AG10803 (cell line): ENCODE results near the gene HNRNPUL1.
"Not testable (repeated sequence)": the region's sequence is repeated elsewhere in the genome, so short reads cannot be mapped to it uniquely, and the experiment has no call there.

Experiments used
- DNase-seq: peaks from one replicate; pipeline ENCODE4 v3.0.0; 2010; ENCODE audit warnings: low read depth
- H3K4me3 ChIP-seq: 2 replicates; pipeline ENCODE4 v1.5.1; 2011; ENCODE audit warnings: mild to moderate bottlenecking, low read length, control low read depth
- TF ChIP-seq, protein P1 (sequence below): conservative IDR thresholded peaks from 2 replicates; pipeline ENCODE4 v1.5.1; 2011; ENCODE audit warnings: mild to moderate bottlenecking, low read length, control low read depth, inconsistent platforms

HNRNPUL1 gene

GRCh38 chr19:41332468-41332867 is 68.3 kb downstream of the HNRNPUL1 start:
- H3K4me3 ChIP-seq, result no peak overlapping the region
- TF ChIP-seq, protein P1, sequence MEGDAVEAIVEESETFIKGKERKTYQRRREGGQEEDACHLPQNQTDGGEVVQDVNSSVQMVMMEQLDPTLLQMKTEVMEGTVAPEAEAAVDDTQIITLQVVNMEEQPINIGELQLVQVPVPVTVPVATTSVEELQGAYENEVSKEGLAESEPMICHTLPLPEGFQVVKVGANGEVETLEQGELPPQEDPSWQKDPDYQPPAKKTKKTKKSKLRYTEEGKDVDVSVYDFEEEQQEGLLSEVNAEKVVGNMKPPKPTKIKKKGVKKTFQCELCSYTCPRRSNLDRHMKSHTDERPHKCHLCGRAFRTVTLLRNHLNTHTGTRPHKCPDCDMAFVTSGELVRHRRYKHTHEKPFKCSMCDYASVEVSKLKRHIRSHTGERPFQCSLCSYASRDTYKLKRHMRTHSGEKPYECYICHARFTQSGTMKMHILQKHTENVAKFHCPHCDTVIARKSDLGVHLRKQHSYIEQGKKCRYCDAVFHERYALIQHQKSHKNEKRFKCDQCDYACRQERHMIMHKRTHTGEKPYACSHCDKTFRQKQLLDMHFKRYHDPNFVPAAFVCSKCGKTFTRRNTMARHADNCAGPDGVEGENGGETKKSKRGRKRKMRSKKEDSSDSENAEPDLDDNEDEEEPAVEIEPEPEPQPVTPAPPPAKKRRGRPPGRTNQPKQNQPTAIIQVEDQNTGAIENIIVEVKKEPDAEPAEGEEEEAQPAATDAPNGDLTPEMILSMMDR, result no peak
- DNase-seq, result no peak

DNA sequence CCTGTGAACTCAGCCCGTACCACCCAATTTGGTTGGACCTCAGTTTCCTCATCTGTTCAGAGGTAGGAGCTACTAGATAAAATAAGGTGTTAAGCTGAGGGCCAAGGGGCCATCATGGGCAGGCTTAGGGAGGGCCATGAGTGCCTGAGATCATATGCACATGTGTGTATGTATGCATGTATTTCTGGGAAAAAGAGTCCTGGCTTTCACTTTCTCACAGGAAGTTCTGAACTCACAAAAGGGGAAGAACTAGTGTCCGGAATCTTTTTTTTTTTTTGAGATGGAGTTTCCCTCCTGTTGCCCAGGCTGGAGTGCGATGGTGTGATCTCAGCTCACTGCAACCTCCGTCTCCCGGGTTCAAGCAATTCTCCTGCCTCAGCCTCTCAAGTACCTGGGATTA is 70.6 kb downstream of the HNRNPUL1 start:
- TF ChIP-seq, protein P1, result no peak
- no peak overlapping the region for H3K4me3 ChIP-seq
- no peak for DNase-seq

GRCh38 chr19:41335467-41335866 is 71.3 kb downstream of the HNRNPUL1 start:
- TF ChIP-seq, protein P1, result no peak
- no peak overlapping the region for H3K4me3 ChIP-seq
- no peak for DNase-seq

- DNase-seq, result peak; percentile 80
- TF ChIP-seq, protein P1, result no peak
Measured at GRCh38 chr19:41339936-41340335, 75.8 kb downstream of the HNRNPUL1 start.

DNA sequence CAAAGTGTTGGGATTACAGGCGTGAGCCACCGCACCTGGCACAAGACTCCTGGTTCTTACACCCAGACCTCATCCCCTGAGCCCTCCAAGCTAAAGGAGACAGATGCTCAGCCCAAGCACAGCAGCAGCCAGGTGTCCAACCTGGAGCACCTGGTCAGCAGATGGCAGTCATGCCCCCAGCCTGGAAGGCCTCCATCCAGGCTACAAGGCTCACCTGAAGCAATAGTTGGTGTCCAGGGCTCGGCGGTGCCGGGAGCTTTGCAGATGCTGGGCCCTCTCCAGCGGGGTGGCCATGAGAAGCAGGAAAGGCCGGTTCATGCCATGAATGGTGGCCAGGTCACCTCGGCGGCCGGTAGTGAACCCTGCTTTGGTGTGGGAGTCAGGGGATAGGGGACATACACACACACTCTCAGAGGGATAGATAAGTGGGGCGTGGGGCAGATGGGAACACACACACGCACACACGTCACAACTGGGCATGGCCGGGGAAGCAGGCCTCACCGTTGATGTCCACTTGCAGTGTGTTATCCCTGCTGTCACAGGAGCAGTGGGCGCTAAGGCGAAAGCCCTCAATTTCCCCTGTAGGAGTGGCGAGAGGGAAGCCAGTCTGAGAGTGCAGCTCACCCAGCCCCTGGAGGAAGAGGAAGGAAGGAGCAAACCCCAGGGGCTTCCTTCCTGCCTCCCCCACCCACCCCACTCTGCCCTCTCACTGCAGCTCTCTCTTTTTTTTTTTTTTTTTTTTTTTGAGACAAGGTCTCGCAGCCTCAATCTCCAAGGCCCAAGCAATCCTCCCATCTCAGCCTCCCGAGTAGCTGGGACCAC is 77.7 kb downstream of the HNRNPUL1 start:
- TF ChIP-seq, protein P1, result no peak
- H3K4me3 ChIP-seq, result no peak overlapping the region
- no peak for DNase-seq

More at GRCh38 chr19:41339936-41340335, 75.8 kb downstream of the HNRNPUL1 start:
- H3K4me3 ChIP-seq, result no peak overlapping the region

GRCh38 chr19:41344162-41344561 is 80.0 kb downstream of the HNRNPUL1 start:
- TF ChIP-seq, protein P1, result no peak
- DNase-seq, result no peak
- H3K4me3 ChIP-seq, result no peak overlapping the region

DNA sequence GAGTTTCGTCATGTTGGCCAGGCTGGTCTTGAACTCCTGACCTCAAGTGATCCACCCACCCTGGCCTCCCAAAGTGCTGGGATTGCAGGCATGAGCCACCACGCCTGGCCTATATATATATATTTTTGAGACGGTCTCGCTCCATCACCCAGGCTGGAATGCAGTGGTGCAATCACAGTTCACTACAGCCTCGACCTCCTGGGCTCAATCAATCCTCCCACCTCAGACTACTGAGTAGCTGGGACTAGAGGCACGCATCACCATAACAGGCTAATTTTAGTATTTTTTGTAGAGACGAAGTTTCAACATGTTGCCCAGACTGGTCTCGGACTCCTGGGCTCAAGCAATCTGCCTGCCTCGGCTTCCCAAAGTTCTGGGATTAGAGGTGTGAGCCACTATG is 82.7 kb downstream of the HNRNPUL1 start:
- not testable (repeated sequence) for H3K4me3 ChIP-seq, DNase-seq
